Osteocyte (in vitro differentiated cells): ENCODE data around the gene MRPL24. TPM values are rescaled to one million over a fixed set of nuclear protein-coding genes. Genes with fewer than 3 reads are reported as not detected.

Source experiments
- DNase-seq: peaks from one replicate; pipeline ENCODE4 v3.0.0; 2021; ENCODE audit warnings: mixed read lengths; ENCODE audit not compliant: unreplicated experiment; ENCODE audit errors: extremely low spot score
- H3K27ac Mint-ChIP-seq: one replicate; pipeline ENCODE4 v1.8.0; 2021; ENCODE audit warnings: mild to moderate bottlenecking, mixed read lengths; ENCODE audit not compliant: unreplicated experiment
- H3K27me3 Mint-ChIP-seq: one replicate; pipeline ENCODE4 v1.8.0; 2021; ENCODE audit warnings: mixed read lengths; ENCODE audit not compliant: unreplicated experiment
- H3K36me3 Mint-ChIP-seq: one replicate; pipeline ENCODE4 v1.8.0; 2021; ENCODE audit warnings: mixed read lengths; ENCODE audit not compliant: unreplicated experiment
- H3K4me1 Mint-ChIP-seq: one replicate; pipeline ENCODE4 v1.8.0; 2021; ENCODE audit warnings: mixed read lengths; ENCODE audit not compliant: unreplicated experiment
- H3K4me3 Mint-ChIP-seq: one replicate; pipeline ENCODE4 v1.8.0; 2021; ENCODE audit warnings: mild to moderate bottlenecking, moderate library complexity, mixed read lengths; ENCODE audit not compliant: unreplicated experiment
- H3K9me3 Mint-ChIP-seq: one replicate; pipeline ENCODE4 v1.8.0; 2021; ENCODE audit warnings: mixed read lengths; ENCODE audit not compliant: unreplicated experiment
- total RNA-seq: library from RNA; stranded (reverse); gene quantifications from 2 replicates; pipeline ENCODE4 v1.2.1, GENCODE V29; 2021
- TF ChIP-seq, protein P1 (sequence below): fragments of 200-600 bp; sonication (generic); IDR thresholded peaks from 2 replicates; pipeline ENCODE4 v1.5.0; 2021; ENCODE audit warnings: antibody characterized with exemption, mild to moderate bottlenecking, moderate library complexity

MRPL24 gene
- total RNA-seq, 1 donor from 2014 or later: 52.6 TPM

DNA sequence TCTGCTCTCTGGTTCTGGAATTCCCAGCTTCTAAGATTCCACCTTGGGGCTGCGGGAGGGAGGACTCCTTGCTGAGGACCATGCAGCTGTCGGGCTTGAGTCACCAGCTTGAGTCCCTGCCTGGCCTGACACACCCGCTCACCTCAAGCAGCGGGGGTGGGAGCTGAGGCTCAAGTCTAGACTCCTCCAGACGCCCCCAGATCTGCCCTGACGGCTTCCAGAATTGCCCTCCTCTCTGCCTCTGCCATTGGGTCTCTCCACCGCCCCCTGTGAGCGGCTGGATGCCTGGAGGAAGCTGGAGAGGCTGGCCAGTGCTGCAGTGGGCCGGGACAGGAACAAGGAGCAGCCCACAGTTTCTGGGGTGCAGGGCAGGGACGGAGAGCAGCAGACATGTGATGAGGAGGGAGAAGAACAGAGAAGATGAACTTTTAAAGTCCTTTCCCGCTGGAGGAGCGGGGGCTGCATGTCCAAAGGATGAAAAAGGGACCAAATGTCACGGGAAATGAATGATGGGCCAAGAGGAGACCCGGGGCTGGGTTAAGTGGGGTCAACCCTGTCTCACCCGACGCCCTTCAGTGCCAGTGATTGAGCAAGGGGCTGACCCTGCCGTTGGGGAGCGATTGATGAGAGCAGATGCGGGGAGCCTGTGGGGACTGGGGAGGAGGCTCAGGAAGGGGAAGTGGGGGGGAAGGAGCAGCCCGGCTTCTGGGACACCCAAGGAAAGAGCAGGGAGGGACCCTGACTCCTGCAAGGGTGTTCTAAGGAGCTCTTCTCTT, 49.0 kb downstream of the MRPL24 start:
- H3K9me3 Mint-ChIP-seq: no peaks in the 10 kb centered on the region
- H3K4me3 Mint-ChIP-seq: peak overlapping the region; percentile 34
- peak overlapping the region; percentile 59 for H3K27ac Mint-ChIP-seq
- H3K27me3 Mint-ChIP-seq: peaks cover 4% of the 10 kb centered on the region
- no peak for DNase-seq
- H3K4me1 Mint-ChIP-seq: peaks cover 62% of the 10 kb centered on the region
- no peaks in the 10 kb centered on the region for H3K36me3 Mint-ChIP-seq
- TF ChIP-seq, protein P1, sequence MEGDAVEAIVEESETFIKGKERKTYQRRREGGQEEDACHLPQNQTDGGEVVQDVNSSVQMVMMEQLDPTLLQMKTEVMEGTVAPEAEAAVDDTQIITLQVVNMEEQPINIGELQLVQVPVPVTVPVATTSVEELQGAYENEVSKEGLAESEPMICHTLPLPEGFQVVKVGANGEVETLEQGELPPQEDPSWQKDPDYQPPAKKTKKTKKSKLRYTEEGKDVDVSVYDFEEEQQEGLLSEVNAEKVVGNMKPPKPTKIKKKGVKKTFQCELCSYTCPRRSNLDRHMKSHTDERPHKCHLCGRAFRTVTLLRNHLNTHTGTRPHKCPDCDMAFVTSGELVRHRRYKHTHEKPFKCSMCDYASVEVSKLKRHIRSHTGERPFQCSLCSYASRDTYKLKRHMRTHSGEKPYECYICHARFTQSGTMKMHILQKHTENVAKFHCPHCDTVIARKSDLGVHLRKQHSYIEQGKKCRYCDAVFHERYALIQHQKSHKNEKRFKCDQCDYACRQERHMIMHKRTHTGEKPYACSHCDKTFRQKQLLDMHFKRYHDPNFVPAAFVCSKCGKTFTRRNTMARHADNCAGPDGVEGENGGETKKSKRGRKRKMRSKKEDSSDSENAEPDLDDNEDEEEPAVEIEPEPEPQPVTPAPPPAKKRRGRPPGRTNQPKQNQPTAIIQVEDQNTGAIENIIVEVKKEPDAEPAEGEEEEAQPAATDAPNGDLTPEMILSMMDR: peak; percentile 20

DNA sequence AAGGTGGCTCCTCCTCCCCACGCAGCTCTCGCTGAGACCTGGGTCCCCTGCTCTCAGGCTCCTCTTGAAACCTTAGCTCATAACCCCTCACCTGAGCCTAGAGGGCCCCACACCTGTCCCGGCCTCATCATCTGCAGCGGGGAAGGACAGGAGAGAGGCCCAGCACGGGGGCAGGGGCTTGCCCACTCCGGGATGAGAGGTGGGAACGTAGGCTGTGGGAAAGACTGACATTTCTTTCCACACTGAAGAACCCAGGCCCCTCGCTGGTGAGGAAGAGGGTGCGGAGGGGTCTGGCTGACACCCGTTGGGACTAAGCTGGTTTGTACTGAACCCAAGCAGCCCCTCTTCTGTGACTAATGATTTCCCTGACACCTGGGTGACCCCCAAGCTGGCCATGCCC, 49.7 kb downstream of the MRPL24 start:
- no peak overlapping the region for H3K4me3 Mint-ChIP-seq
- DNase-seq: no peak
- H3K36me3 Mint-ChIP-seq: no peaks in the 10 kb centered on the region
- H3K27me3 Mint-ChIP-seq: peaks cover 3% of the 10 kb centered on the region
- peak overlapping the region; percentile 59 for H3K27ac Mint-ChIP-seq
- H3K9me3 Mint-ChIP-seq: no peaks in the 10 kb centered on the region
- H3K4me1 Mint-ChIP-seq: peaks cover 62% of the 10 kb centered on the region
- TF ChIP-seq, protein P1: no peak

DNA sequence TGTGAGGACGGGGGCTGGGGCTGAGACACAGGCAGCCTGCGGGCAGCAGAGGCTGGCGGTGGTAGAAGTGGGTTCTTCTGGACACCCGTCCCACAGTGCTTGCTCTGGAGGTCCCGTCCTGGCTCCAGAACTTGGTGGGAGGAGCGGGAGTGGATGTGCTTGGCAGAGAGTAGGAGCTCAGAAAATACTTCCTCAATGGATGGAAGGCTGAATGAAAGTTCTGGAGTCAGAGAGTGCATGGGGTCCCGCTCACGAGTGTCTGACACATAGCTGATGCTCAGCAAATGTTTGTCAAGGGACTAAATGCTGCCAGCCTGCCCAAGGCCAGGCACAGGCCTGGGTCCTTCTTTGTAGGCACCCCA, 50.2 kb downstream of the MRPL24 start:
- Mint-ChIP-seq H3K4me3 (no peak overlapping the region), H3K27ac (peak overlapping the region; percentile 86), H3K4me1 (peaks cover 62% of the 10 kb centered on the region)

DNA sequence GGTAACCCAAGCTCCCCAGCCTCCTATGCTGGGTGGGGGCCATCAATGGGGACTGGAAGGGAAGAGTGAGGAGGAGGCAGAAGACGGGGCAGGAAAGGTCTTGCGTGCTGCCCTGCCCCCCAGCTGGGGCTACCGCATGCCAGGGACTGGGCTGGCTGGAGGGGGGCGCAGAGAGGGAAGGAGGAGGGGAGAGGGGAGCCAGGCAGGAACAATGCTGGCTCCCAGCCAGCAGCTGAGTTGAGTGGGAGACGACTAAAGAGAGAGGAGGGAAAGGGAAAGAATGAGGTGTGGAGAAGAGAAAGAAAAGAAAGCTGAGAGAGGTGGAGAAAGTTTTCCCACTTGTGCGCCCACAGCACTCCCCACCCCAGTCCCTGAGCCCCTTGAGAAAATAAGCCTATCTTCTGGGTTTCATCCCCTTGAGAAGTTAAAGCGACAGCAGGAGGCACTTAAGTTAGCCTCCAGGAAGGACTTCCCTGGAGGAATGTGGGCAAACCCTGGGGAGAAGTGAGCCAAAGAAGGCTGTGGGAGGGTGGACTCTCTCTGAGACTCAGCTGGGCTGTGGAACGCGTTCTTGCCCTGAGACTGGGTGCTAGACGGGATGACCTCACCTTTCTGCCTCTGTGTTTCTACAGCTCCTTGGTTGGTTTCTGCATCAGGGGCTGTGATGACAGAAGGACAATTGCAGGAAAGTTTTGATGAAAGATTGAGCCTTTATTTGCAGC, 50.8 kb downstream of the MRPL24 start:
- no peaks in the 10 kb centered on the region for H3K9me3 Mint-ChIP-seq
- no peak for DNase-seq
- H3K36me3 Mint-ChIP-seq: no peaks in the 10 kb centered on the region
- peak overlapping the region; percentile 86 for H3K27ac Mint-ChIP-seq
- peaks cover 3% of the 10 kb centered on the region for H3K27me3 Mint-ChIP-seq
- TF ChIP-seq, protein P1: no peak
- H3K4me1 Mint-ChIP-seq: peaks cover 62% of the 10 kb centered on the region
- peak overlapping the region; percentile 64 for H3K4me3 Mint-ChIP-seq

More for the DNA sequence above, 50.2 kb downstream of the MRPL24 start:
- Mint-ChIP-seq H3K36me3 (no peaks in the 10 kb centered on the region), H3K27me3 (peaks cover 3% of the 10 kb centered on the region), H3K9me3 (no peaks in the 10 kb centered on the region)
- no peak for DNase-seq
- TF ChIP-seq, protein P1: no peak
